CD4-positive, alpha-beta T cell treated with Interferon alpha-2 for 1 hour (primary cell): ENCODE data around the gene POLR3E.
A peak's percentile ranks its signal among the peaks of the same experiment; 100 is the strongest.
"Not testable (repeated sequence)": the region's sequence is repeated elsewhere in the genome, so short reads cannot be mapped to it uniquely, and the experiment has no call there.

Experiments
- DNase-seq, 2 donors: peaks; one replicate each; pipeline ENCODE4 v3.0.0-alpha.2; 2020 to 2022

Gene POLR3E

GRCh38 chr16:22293137-22294106 lies 3.8 kb upstream of the POLR3E start:
- DNase-seq = no peak

- no peak for DNase-seq
Measured at GRCh38 chr16:22296225-22297113, 740 bp upstream of the POLR3E start.

- DNase-seq = peak; percentile 82 to 88
Measured at GRCh38 chr16:22297871-22298733, 893 bp downstream of the POLR3E start.

GRCh38 chr16:22299036-22299435 lies 1.8 kb downstream of the POLR3E start:
- DNase-seq = no peak

GRCh38 chr16:22300427-22301071 lies 3.3 kb downstream of the POLR3E start:
- DNase-seq = peak; percentile 28 to 54

GRCh38 chr16:22301423-22301822 lies 4.2 kb downstream of the POLR3E start:
- not testable (repeated sequence) for DNase-seq

GRCh38 chr16:22302776-22303363 lies 5.7 kb downstream of the POLR3E start:
- DNase-seq = no peak

GRCh38 chr16:22304411-22304810 lies 7.2 kb downstream of the POLR3E start:
- DNase-seq = no peak

- no peak for DNase-seq
Measured at GRCh38 chr16:22306788-22307187, 9.6 kb downstream of the POLR3E start.

GRCh38 chr16:22307838-22308237 lies 10.6 kb downstream of the POLR3E start:
- DNase-seq = no peak

GRCh38 chr16:22308824-22309520 lies 11.8 kb downstream of the POLR3E start:
- DNase-seq = no peak

GRCh38 chr16:22311520-22311919 lies 14.3 kb downstream of the POLR3E start:
- DNase-seq = no peak

- no peak for DNase-seq
Measured at GRCh38 chr16:22312897-22313781, 15.9 kb downstream of the POLR3E start.

GRCh38 chr16:22313876-22314470 lies 16.8 kb downstream of the POLR3E start:
- no peak for DNase-seq

- no peak for DNase-seq
Measured at GRCh38 chr16:22314661-22315626, 17.7 kb downstream of the POLR3E start.

- DNase-seq = no peak
Measured at GRCh38 chr16:22315979-22316378, 18.8 kb downstream of the POLR3E start.

GRCh38 chr16:22316411-22316811 lies 19.2 kb downstream of the POLR3E start:
- no peak for DNase-seq

- no peak for DNase-seq
Measured at GRCh38 chr16:22317001-22317530, 19.9 kb downstream of the POLR3E start.
